Astrocyte of the cerebellum (primary cell): ENCODE measurements around the gene WDR55.

Source experiments
- DNase-seq: peaks from one replicate; pipeline ENCODE4 v3.0.0-alpha.2; 2011; ENCODE audit warnings: low read depth
- H3K4me3 ChIP-seq: 2 replicates; pipeline ENCODE4 v1.5.1; 2011; ENCODE audit warnings: mild to moderate bottlenecking, low read depth, low read length, moderate library complexity
- CTCF ChIP-seq: IDR thresholded peaks from 2 replicates; pipeline ENCODE4 v1.5.1; 2012; ENCODE audit warnings: low read length, low read depth, moderate library complexity, mild to moderate bottlenecking; ENCODE audit errors: missing control alignments
- in situ Hi-C: cut with HindIII; loops from 2 replicates; pipeline ENCODE4 v1.10.0; 2017; ENCODE audit warnings: low sequenced_read_pairs

WDR55 gene

DNA sequence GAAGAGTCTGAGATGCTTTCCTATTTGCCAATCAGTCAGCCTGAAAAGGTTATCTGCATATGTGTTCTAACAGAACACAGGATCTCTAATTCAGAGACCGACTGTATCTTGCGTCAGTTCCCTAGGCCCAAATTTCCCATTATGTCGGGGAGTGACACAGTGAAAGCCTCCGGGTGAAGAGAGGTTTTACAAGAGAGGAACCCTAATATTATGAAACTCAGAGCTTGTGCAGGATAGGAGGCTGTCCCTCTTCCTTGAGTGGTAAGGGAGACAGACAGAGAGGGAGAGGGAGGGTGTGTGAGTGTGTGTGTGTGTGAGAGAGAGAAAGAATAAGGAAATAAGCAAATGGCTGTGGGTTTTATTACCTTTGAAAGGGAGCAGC, 33.7 kb upstream of the WDR55 start:
- no peak overlapping the region for H3K4me3 ChIP-seq
- DNase-seq, result no peak
- in situ Hi-C loops, result no loop called here
- no peak for TF ChIP-seq CTCF

GRCh38 chr5:140631831-140632365, 32.8 kb upstream of the WDR55 start:
- DNase-seq, result no peak
- in situ Hi-C loops, result no loop called here

DNA sequence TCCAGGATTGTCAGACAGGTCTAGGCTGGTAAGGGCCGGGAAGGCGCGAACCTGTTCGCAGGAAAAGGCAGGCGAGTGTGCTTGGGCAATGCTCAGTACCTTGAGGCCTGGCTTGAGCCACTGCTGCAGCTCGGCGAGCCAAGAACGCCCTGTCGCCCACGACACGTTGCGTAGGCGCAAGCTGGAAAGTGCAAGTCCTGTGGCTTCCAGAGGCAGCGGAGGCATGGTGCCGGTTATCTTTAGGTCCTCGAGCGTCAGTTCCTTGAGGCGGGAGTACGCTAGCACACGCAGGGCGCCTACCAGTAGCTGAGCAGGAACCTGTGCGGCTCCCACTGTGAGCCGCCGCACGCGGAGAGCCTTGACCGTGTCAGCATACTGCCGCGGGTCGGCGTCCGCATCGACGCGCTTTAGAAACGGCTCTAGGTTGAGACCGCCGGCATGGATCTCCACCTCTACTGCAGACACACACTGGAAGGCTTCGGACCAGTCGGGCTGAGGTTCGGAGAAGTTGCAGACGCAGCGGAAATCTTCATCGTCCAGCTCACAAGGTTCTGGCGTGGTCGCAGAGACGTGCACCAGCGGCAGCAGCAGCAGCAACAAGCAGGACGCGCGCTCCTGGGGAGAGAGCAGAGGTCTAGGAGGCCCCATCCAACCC, 32.2 kb upstream of the WDR55 start:
- in situ Hi-C loops, result no loop called here
- no peak for TF ChIP-seq CTCF
- no peak for DNase-seq
- peak overlapping the region; percentile 30 for H3K4me3 ChIP-seq

More at GRCh38 chr5:140631831-140632365, 32.8 kb upstream of the WDR55 start:
- TF ChIP-seq CTCF, result no peak
- H3K4me3 ChIP-seq, result peak overlapping the region; percentile 30

DNA sequence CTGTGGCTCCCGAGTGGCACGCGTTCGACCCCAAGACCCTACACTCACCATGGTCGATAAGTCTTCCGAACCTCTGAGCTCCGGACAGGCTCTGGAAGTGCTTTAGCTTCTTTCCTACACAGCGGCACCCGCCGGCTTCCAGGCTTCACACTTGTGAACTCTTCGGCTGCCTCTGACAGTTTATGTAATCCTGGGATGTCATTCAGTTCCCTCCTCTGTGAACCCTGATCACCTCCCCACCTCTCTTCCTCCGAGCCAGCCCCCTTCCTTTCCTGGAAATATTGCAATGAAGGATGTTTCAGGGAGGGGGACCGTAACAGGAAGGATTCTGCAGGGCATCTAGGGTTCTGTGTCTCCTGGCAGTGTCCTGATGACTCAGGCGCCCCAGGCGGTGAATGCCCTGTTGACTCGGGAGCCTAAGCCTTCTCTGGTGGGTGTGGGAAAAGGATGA, 31.7 kb upstream of the WDR55 start, which contains the start of gene CD14:
CD14 (minus strand) TSS at position 155 of the 451 bp plus-strand sequence; CDS start at position 51, 104 bp downstream.
- peak within 1 kb of the TSS; percentile 30 for H3K4me3 ChIP-seq
- no peak for DNase-seq
- in situ Hi-C loops, result no loop called here
- no peak for TF ChIP-seq CTCF

DNA sequence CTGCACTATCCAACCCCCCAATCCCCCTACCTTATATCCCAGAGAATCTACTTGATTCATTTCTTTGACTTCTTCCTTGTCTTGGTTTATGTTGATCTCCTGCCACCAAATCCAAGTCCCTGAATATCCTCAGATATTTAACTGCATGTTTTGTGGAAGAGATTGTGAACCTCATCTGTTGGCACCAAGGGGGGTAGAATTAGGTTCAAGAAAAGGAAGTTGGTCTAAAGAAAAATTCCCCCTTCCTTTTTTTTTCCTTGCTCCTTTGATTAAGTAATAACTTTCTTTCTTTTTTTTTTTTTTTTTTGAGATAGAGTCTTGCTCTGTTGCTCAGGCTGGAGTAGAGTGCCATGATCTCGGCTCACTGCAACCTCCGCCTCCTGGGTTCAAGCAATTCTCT, 31.2 kb upstream of the WDR55 start:
- TF ChIP-seq CTCF, result no peak
- no peak overlapping the region for H3K4me3 ChIP-seq
- in situ Hi-C loops, result no loop called here
- no peak for DNase-seq

DNA sequence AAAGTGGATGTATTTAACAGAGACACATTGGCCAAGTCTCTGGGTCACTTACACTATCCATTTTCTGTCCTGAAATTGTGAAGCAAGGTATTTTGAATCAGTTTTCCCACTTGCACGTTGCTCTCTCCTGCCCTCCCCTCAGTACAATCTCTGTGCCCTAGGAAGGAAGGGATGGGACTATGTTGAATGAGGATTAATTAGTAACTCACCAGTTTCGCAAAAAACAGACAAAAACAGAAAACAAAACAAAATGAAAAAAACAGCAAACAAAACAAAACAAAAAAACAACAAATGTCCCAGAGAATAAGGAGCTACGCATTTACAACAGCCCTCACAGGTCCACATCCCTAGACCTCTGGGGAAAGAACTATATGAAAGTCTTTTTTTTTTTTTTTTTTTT, 30.6 kb upstream of the WDR55 start:
- H3K4me3 ChIP-seq, result no peak overlapping the region
- TF ChIP-seq CTCF, result no peak
- no peak for DNase-seq
- in situ Hi-C loops, result no loop called here
